A549 treated with AZD2906 at 1 μM for 4 hours (cell line): ENCODE measurements around the gene ABCF3. TPM values are rescaled to one million over a fixed set of nuclear protein-coding genes. Genes with fewer than 3 reads are reported as not detected.

ENCODE experiments used
- total RNA-seq: library from RNA; stranded (reverse); fragments of 200-300 nt; extraction: Qiagen RNA extraction; gene quantifications from 5 replicates; pipeline ENCODE4 v1.2.3, GENCODE V29; 2022

Gene ABCF3, protein sequence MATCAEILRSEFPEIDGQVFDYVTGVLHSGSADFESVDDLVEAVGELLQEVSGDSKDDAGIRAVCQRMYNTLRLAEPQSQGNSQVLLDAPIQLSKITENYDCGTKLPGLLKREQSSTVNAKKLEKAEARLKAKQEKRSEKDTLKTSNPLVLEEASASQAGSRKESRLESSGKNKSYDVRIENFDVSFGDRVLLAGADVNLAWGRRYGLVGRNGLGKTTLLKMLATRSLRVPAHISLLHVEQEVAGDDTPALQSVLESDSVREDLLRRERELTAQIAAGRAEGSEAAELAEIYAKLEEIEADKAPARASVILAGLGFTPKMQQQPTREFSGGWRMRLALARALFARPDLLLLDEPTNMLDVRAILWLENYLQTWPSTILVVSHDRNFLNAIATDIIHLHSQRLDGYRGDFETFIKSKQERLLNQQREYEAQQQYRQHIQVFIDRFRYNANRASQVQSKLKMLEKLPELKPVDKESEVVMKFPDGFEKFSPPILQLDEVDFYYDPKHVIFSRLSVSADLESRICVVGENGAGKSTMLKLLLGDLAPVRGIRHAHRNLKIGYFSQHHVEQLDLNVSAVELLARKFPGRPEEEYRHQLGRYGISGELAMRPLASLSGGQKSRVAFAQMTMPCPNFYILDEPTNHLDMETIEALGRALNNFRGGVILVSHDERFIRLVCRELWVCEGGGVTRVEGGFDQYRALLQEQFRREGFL
- total RNA-seq = 33.1 to 36.6 TPM (median 33.7 TPM) in 5 replicates

GRCh38 chr3:184186184-184186901 lies at the start of gene ABCF3:
Gene ABCF3, plus strand, starts transcription at chr3:184186199. Its CDS starts 9 bp downstream, at chr3:184186208.

DNA sequence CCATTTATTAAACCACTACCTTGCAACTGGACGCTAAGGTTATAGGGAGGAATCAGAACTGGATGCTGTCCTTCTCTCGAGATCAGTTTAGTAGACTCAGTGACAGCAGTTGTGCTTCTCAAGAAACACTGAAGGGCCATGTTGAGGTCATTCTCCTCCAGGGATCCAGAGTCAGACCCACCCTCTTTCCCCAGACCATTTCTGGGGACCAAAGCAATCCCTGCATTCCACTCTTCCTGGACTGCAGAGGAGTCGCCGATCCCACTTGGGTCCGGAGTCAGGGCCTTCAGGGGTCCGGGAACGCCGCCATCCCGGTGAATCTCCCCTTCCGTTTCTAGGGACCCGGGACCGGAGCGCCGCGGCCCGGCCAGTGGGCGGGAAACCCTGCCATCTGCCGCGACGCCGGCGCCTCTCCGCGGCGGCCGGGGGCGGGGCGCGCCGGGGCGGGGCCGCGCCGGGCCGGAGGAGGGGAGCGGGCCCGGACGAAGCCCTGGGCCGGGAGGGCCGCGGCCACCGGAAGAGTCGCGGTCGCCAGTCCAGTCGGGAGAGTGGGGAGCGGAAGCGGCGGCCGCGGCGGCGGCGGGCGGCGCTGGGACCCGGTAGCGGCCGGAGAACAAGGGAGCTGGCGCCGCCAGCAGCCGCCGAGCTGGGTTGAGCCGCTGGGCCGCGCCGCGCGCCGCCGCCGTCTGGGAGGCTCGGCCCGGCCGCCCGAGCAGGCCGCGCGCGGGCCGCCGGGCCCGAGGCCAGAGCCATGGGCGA lies 30.9 kb upstream of the ABCF3 start, which contains the start of gene DVL3:
Gene DVL3, plus strand, starts transcription at position 493 of the 759 bp plus-strand sequence. Its CDS starts 259 bp downstream, at position 752.

DNA sequence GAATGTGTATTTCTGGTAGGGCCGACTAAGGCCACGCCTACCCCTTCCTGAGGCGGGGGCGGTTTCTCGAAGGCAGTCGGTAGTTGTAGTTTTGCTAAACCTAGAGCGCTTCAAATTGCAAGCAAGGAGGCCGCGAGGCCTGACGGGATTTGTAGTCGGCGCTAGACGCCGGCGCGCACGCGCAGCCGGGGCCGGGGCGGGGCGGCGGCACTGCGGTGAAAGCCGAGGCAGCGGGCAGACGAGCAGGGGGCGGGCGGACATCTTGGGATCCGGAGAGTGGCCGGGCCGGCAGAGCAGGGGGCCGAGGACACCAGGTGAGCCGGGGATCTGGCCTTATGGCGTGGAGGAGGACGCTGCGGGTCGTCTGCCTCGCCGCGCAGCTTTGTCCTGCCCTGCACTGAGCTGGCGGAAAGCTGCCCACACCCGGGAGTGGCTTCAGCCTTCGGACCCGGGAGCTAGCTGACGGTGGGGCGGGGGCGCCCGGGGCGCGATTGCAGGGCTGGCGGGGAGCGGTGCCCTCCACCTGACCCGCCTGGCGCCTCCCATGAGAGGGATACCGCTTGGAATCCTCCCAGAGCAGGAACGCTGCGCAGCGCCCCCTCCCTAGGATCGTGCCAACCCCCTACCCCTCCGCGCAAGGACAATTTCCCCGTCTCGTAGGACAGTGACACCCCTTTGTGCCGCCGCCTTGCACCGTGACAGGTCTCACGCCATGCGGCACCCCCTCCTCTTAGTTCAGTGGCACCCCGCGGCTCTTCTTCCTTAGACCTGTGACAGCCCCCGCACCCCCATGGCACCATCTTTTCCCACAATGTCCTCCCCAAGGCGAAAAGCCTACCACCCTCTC lies 11.1 kb upstream of the ABCF3 start, which contains the start of gene AP2M1:
Gene AP2M1, plus strand, starts transcription at position 210 of the 847 bp plus-strand sequence. CDS start 2,139 bp downstream, outside the sequence.

GRCh38 chr3:184229394-184230080 lies 43.5 kb downstream of the ABCF3 start, which contains the start of gene VWA5B2:
Gene VWA5B2, plus strand, starts transcription at chr3:184229585. Its CDS starts 944 bp downstream, at chr3:184230529.

Other genes starting within 250 kb of the ABCF3 start
- 13.6 to 17.5 TPM (median 14.5 TPM) in 5 replicates for gene ABCC5, start 168.3 kb upstream of the ABCF3 start, total RNA-seq
- gene HTR3D, start 154.5 kb upstream of the ABCF3 start, total RNA-seq = not detected in 5 replicates
- gene HTR3C, start 133.2 kb upstream of the ABCF3 start, total RNA-seq = not detected in 5 replicates
- gene HTR3E, start 89.1 kb upstream of the ABCF3 start, total RNA-seq = not detected in 5 replicates
- gene EIF2B5, start 50.8 kb upstream of the ABCF3 start, total RNA-seq = 26.0 to 28.5 TPM (median 26.6 TPM) in 5 replicates
- 18.1 to 27.6 TPM (median 23.0 TPM) in 5 replicates for gene DVL3, start 30.8 kb upstream of the ABCF3 start, total RNA-seq
- gene AP2M1, start 11.3 kb upstream of the ABCF3 start, total RNA-seq = 297 to 312 TPM (median 301 TPM) in 5 replicates
- 0.29 to 0.55 TPM (median 0.36 TPM) in 5 replicates for gene VWA5B2, start 43.4 kb downstream of the ABCF3 start, total RNA-seq
- gene ALG3, start 62.8 kb downstream of the ABCF3 start, total RNA-seq = 56.4 to 80.3 TPM (median 74.4 TPM) in 5 replicates
- 8.3 to 12.9 TPM (median 11.7 TPM) in 5 replicates for gene EEF1AKMT4, start 63.5 kb downstream of the ABCF3 start, total RNA-seq
- gene CAMK2N2, start 75.4 kb downstream of the ABCF3 start, total RNA-seq = 0.69 to 1.8 TPM (median 1.4 TPM) in 5 replicates
- not detected in 5 replicates for gene ECE2, start 89.8 kb downstream of the ABCF3 start, total RNA-seq
- 266 to 403 TPM (median 288 TPM) in 5 replicates for gene PSMD2, start 113.0 kb downstream of the ABCF3 start, total RNA-seq
- gene EIF4G1, start 128.4 kb downstream of the ABCF3 start, total RNA-seq = 243 to 270 TPM (median 254 TPM) in 5 replicates
- gene FAM131A, start 151.4 kb downstream of the ABCF3 start, total RNA-seq = 9.6 to 12.5 TPM (median 11.3 TPM) in 5 replicates
- 3.8 to 5.6 TPM (median 5.0 TPM) in 5 replicates for gene CLCN2, start 175.4 kb downstream of the ABCF3 start, total RNA-seq
- 67.4 to 73.9 TPM (median 72.6 TPM) in 5 replicates for gene POLR2H, start 175.5 kb downstream of the ABCF3 start, total RNA-seq
- 0.05 to 0.16 TPM in 2 of 5 replicates, not detected in the others for gene THPO, start 192.0 kb downstream of the ABCF3 start, total RNA-seq
- 0.11 to 0.36 TPM (median 0.23 TPM) in 5 replicates for gene CHRD, start 193.9 kb downstream of the ABCF3 start, total RNA-seq